ENCODE data around the gene CTNNA3.

The CTNNA3 gene

DNA sequence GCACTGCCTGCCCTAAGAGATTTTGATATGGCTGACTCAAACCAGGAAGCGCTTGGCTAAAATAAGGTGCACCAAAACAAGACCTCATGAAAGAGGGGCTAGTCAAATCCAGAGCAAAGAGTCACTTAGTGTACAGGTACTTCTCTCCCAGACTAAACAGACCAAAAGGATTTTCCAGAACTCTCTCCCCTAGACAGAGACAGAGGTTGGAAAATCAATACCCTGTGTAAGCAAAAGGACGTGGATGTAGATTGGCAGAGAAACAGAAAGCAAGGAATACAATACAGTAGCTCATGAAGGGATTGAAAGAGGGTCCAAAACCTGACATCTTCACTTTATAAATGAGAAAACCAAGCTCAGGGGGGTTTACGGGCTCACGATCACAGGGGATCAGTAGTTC lies 853.1 kb downstream of the CTNNA3 start:
- H3K27ac Mint-ChIP-seq, result no peak overlapping the region

DNA sequence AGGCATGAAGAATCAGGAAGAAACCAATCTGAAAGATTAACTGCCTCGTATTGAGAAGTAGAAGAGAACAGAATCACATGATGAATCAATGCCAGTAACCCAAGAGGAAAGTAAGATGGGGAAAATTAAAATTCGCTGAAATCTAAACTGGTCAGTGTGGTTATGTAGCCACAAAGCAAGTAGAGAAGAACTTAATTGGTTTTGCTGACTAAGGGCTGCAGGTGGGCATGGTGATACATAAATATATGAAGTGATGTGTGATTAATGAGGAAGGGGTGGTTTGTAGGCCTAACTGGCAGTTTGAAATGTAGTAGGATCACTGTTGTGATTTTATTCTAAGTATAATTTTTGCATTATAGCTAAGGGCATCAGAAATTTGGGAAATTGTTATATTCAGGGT lies 853.6 kb downstream of the CTNNA3 start:
- no peaks in the 10 kb centered on the region for H3K27me3 Mint-ChIP-seq
- H3K4me1 Mint-ChIP-seq, result no peaks in the 10 kb centered on the region
- peak overlapping the region in 1 of 2 donors; percentile 76 for H3K27ac Mint-ChIP-seq
- peaks cover 0 to 7% of the 10 kb centered on the region in 2 donors for H3K9me3 Mint-ChIP-seq
- no peak overlapping the region for H3K4me3 Mint-ChIP-seq
- DNase-seq (no peak), ATAC-seq (no peak)

More for the DNA sequence above, 853.1 kb downstream of the CTNNA3 start:
- Mint-ChIP-seq H3K4me3 (no peak overlapping the region), H3K27me3 (no peaks in the 10 kb centered on the region), H3K9me3 (peaks cover 0 to 7% of the 10 kb centered on the region in 2 donors), H3K4me1 (no peaks in the 10 kb centered on the region)
- no peak for DNase-seq
- no peak for ATAC-seq

DNA sequence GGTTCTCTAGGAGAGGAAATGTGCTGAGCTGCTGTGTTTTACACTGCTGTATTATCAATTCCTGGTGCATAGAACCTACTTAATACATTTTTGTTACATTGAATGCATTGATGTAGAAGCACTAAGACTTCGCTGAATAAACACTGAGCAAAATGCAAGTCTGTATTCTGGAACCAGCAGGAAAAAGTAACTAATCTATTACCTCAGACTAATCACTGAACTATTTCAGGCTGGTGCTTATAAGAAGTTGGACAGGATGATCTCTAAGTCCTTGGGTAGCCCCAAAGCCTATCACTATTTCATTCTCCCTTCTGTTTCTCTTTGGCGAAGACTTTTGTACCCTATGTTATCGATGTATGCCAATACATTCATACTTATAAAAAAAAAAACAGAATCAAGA lies 857.3 kb downstream of the CTNNA3 start:
- no peak for ATAC-seq
- DNase-seq, result no peak
- Mint-ChIP-seq H3K4me3 (no peak overlapping the region), H3K27me3 (no peaks in the 10 kb centered on the region), H3K4me1 (no peaks in the 10 kb centered on the region), H3K27ac (no peak overlapping the region), H3K9me3 (peaks cover 7% of the 10 kb centered on the region in 2 donors)

DNA sequence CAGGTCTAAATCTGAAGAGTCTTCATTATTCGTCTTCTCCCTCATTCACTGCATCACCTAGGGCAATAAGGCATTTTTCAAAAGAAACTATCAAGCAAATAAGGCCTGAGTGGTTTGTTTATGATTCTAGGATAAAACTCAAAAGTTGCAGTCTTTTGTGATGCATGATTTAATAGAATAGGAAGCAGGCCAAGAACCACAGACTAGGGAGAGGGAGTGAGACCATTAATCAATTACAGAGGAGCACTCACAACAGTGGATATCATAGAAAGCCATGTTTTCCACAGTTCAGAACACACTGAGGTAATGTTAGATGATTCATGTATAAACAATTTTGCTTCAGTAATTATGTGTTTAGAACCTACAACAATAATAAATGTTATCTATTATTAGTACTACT lies 858.0 kb downstream of the CTNNA3 start:
- Mint-ChIP-seq H3K9me3 (peaks cover 7% of the 10 kb centered on the region in 2 donors), H3K27me3 (no peaks in the 10 kb centered on the region), H3K4me3 (no peak overlapping the region), H3K27ac (no peak overlapping the region), H3K4me1 (no peaks in the 10 kb centered on the region)
- ATAC-seq, result no peak
- DNase-seq, result no peak

DNA sequence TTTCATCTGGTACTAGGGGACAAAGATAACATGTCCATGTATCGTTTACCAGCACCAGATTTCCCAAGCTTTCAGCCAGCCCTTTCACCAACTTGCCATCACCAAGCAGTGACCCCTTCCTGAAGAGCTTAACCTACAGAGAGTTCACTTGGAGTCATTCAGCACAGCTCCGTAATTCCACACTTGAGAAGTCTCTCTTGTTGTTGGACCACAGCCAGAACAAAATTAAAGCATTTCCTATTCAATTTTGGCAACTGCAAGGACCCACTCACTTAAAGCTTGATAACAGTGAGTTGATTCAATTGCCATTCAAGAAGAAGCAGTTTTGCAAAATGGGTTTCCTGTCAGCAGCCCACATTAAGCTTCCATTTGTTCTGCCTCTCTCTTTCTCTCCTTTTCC lies 858.7 kb downstream of the CTNNA3 start:
- H3K4me3 Mint-ChIP-seq, result no peak overlapping the region
- no peaks in the 10 kb centered on the region for H3K27me3 Mint-ChIP-seq
- DNase-seq (no peak), ATAC-seq (no peak)
- peaks cover 5 to 7% of the 10 kb centered on the region in 2 donors for H3K9me3 Mint-ChIP-seq
- H3K27ac Mint-ChIP-seq, result peak overlapping the region in 1 of 2 donors; percentile 52
- no peaks in the 10 kb centered on the region for H3K4me1 Mint-ChIP-seq

DNA sequence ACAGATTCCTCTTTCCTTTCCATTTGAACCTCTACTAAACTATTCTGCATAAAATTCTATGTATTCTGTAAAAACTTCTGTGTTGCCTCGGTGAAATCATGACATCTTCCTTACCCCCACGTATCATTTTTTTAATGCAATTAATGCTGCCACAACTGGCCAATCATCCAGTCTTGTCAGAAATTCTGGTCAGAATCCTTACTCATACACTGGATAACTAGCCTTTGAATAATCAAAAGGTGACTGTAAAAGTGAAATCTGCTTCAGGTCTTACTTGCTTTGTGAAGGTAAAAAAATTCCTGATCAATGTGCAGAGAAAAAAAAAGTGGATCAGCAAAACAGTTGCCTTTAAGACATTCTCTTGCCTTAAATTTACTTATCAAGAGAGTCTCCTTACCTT lies 859.2 kb downstream of the CTNNA3 start:
- no peak overlapping the region for H3K4me3 Mint-ChIP-seq
- no peak for ATAC-seq
- no peaks in the 10 kb centered on the region for H3K27me3 Mint-ChIP-seq
- DNase-seq, result no peak
- no peaks in the 10 kb centered on the region for H3K4me1 Mint-ChIP-seq
- peaks cover under 1 to 7% of the 10 kb centered on the region in 2 donors for H3K9me3 Mint-ChIP-seq
- no peak overlapping the region for H3K27ac Mint-ChIP-seq

DNA sequence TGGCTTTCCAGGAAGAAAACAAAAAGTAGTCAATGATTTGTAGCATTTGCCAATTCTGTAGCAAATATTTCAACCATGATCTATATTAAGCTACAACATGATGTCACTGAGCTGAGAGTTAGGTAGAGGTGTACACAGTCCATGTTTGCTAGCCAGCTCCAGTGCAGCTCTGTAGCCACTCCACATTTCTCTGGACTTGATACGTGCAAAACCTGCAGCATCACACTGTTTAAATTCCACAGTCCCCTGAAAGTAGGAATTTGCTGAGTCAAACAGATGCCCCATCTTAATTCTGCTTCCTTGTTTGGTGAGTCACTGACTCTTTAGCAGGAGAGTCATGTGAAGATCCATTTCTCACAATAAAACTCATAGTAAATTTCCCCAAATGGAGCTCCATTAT lies 859.9 kb downstream of the CTNNA3 start:
- Mint-ChIP-seq H3K27ac (no peak overlapping the region), H3K27me3 (no peaks in the 10 kb centered on the region), H3K9me3 (peaks cover 4 to 7% of the 10 kb centered on the region in 2 donors), H3K4me3 (no peak overlapping the region), H3K4me1 (no peaks in the 10 kb centered on the region)
- DNase-seq, result no peak
- ATAC-seq, result no peak

DNA sequence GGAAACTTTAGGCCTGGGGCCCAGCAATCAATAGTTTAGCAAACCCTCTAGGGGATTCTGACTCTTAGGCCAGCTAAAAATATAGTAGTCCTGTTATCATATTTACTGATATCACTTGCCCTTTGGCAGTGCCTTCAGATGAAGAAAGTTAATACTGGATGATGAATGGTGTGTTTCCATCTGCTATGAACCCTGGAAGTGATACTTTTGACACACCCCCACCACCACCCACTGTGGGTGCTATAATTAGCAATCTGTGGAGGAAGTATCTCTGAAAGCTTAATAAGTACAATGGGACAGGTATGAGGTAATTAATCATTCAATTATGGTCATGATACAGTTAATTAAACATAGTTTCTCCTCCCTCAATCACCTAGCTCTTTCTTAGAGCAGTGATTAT lies 860.6 kb downstream of the CTNNA3 start:
- H3K4me1 Mint-ChIP-seq, result no peaks in the 10 kb centered on the region
- no peak overlapping the region for H3K27ac Mint-ChIP-seq
- DNase-seq (no peak), ATAC-seq (no peak)
- no peak overlapping the region for H3K4me3 Mint-ChIP-seq
- no peaks in the 10 kb centered on the region for H3K27me3 Mint-ChIP-seq
- H3K9me3 Mint-ChIP-seq, result peaks cover 4 to 7% of the 10 kb centered on the region in 2 donors

DNA sequence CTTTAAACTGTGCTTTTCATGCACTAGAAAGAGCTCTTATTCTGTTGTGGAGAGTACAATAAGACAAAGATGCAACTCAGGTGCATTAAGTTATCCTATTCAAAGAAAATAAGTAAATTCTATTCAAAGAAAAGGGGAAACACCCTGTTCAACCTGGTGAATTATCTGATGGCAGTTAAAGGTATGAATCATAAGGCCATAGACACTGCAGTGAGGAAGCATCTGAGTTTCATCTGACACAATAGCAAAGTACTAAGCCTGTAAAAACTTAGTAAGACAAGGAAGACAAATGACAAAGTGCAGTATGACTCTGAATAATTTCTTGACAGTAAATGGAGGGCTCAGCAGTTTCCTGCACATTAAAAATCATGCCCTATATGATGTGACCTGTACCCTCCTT lies 861.2 kb downstream of the CTNNA3 start:
- ATAC-seq (no peak), DNase-seq (no peak)
- no peaks in the 10 kb centered on the region for H3K27me3 Mint-ChIP-seq
- no peak overlapping the region for H3K27ac Mint-ChIP-seq
- H3K4me1 Mint-ChIP-seq, result no peaks in the 10 kb centered on the region
- peaks cover 4 to 7% of the 10 kb centered on the region in 2 donors for H3K9me3 Mint-ChIP-seq
- no peak overlapping the region for H3K4me3 Mint-ChIP-seq

DNA sequence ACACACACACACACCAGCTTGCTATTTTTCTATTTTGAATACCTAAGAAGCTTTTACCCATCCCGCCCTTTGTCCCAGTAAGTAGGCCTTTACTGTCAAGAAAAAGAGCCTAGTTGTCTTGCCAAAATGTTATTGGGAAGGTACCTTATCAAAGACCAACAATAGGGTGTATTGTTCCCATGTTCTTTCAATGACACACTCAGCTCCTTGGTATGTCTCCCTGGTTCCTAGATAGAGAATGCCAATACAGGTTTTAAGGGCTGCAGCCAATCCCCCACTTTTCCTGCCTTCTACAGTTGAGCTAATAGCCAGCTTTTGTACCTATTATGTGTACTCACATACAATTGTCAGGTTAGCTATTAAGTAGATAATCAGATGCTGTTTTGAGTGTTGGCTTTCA lies 862.1 kb downstream of the CTNNA3 start:
- H3K9me3 Mint-ChIP-seq, result peaks cover 4 to 7% of the 10 kb centered on the region in 2 donors
- H3K4me1 Mint-ChIP-seq, result no peaks in the 10 kb centered on the region
- ATAC-seq (no peak), DNase-seq (no peak)
- no peaks in the 10 kb centered on the region for H3K27me3 Mint-ChIP-seq
- no peak overlapping the region for H3K4me3 Mint-ChIP-seq
- H3K27ac Mint-ChIP-seq, result peak overlapping the region in 1 of 2 donors; percentile 65

DNA sequence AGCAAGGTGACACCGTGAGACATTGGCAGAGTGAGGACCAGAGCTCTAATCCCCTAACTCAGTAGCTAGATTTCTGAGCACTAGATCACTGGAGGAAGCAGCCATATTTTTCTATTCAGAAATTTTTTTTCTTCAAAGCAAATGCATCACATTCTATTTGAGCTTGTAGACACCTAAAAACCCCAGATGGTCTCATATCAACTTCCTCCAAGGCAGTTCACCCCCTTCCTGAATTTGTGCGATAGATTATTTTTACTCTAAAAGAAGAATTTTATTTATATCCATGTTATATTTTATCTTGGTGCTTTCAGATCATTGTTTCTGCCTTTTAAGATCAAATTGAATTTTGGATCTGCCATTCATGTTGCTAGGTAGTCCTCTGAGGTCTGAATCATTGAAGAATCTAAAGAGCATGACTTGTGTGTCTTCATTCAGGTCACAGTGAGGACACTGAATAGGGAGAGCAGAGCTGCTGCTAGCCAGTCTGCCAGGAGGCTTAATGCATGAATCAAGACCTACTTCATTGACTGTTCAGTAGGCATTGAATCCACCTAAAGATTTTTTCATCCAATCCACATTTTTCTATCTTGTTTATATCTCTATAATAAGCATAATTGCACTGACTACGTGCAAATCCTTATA lies 863.1 kb downstream of the CTNNA3 start:
- Mint-ChIP-seq H3K9me3 (peaks cover 4 to 7% of the 10 kb centered on the region in 2 donors), H3K4me3 (no peak overlapping the region), H3K27ac (no peak overlapping the region), H3K4me1 (no peaks in the 10 kb centered on the region), H3K27me3 (no peaks in the 10 kb centered on the region)
- DNase-seq, result no peak
- ATAC-seq, result no peak

DNA sequence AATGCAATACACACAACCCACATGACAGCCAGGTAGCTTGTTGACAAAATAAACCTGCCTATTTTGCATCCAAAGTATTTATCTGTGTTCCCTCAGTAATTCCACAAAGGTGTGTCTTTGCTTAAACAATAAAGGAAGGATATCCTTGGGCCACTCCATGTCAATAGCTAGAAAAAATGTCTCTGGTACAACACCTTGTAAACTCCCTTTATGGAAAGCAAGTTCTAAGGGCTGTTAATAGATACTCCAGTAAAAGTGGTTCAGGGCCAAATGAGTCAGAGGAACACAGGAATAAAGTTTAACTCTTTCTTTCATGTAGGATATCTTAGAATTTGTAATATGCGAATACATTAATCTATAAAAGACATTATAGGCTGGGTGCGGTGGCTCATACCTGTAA lies 867.0 kb downstream of the CTNNA3 start:
- H3K27me3 Mint-ChIP-seq, result no peaks in the 10 kb centered on the region

DNA sequence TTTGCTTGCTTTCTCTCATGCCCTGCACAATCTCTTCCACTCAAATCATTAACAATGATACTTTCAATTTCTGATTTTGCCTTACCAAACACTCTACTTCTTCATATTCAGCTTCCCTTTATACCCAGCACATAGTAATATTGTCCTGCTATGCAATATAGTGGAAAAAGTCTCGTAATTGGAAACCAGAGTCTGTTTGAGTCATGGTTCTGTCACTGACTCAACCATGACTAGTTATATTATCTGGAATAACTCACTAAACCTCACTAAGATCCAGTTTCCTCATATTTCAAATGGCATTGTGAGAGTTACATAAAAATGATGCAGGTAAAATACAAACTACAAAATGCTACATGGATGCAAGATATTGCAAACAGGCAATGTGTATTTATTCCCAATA lies 868.6 kb downstream of the CTNNA3 start:
- ATAC-seq (no peak), DNase-seq (no peak)
- Mint-ChIP-seq H3K9me3 (peaks cover 0 to 4% of the 10 kb centered on the region in 2 donors), H3K4me3 (no peak overlapping the region), H3K4me1 (no peaks in the 10 kb centered on the region), H3K27ac (no peak overlapping the region), H3K27me3 (no peaks in the 10 kb centered on the region)

More for the DNA sequence above, 867.0 kb downstream of the CTNNA3 start:
- Mint-ChIP-seq H3K4me1 (no peaks in the 10 kb centered on the region), H3K4me3 (no peak overlapping the region), H3K27ac (no peak overlapping the region), H3K9me3 (peaks cover under 1 to 4% of the 10 kb centered on the region in 2 donors)
- no peak for DNase-seq
- ATAC-seq, result no peak

DNA sequence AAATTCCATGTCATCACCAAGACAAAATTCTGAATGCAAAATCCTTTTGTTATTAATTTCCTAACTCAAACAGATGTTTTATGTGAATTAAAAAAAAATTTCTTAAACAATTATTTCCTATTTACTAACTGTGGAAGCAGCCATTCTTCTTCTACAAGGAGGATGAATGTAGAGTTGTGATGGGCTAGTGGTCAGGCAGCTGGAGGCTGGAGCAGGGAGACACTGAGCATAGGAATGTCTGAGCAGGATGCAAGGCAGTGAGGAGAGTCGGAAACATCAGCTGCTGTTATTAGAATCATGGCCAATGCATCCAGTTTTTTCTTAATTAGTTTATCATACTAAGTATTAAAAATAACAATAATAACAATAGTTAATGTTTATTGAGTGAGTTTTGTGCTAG lies 872.7 kb downstream of the CTNNA3 start:
- DNase-seq, result no peak
- H3K4me3 Mint-ChIP-seq, result no peak overlapping the region
- H3K27ac Mint-ChIP-seq, result no peak overlapping the region
- ATAC-seq, result no peak
- H3K9me3 Mint-ChIP-seq, result no peaks in the 10 kb centered on the region
- H3K4me1 Mint-ChIP-seq, result no peaks in the 10 kb centered on the region
- H3K27me3 Mint-ChIP-seq, result no peaks in the 10 kb centered on the region

DNA sequence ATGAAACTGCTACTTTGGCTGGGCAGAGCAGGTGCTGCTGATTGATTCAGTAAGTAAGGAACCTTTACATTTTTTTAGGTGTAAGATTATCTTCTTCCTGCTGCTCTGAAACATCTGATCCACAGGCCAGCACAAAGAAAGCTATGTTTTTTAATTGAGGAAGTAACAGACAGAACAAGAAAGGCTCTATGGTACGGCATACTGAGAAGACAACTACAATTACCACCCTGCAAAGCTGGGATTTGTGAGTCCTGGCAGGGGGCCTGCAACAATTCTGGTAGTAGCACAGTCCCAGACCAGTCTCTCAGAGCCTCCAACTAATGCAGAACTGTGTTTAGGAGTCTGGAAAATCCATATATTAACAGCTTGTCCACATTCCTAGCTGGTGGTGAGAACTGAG lies 873.2 kb downstream of the CTNNA3 start:
- Mint-ChIP-seq H3K9me3 (no peaks in the 10 kb centered on the region), H3K4me1 (no peaks in the 10 kb centered on the region), H3K27me3 (no peaks in the 10 kb centered on the region), H3K4me3 (no peak overlapping the region), H3K27ac (no peak overlapping the region)
- DNase-seq (no peak), ATAC-seq (no peak)

DNA sequence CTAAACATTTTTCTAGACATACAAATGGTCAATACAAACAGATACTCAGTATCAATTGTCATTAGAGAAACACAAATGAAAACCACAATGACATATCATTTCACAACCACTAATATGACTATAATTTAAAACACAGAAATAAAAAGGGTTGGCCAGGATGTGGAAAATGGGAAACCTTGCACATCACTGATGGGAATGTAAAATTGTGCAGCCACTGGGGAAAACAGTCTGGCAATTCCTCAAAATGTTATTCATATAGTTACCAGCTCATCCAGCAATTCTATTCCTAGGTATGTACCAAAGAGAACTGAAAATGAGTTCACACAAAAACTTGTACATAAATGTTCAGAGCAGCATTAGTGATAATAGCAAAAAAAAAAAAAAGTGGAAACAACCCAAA lies 876.3 kb downstream of the CTNNA3 start:
- no peak for ATAC-seq
- Mint-ChIP-seq H3K4me1 (no peaks in the 10 kb centered on the region), H3K27me3 (no peaks in the 10 kb centered on the region), H3K27ac (no peak overlapping the region), H3K4me3 (no peak overlapping the region), H3K9me3 (no peaks in the 10 kb centered on the region)
- DNase-seq, result no peak

DNA sequence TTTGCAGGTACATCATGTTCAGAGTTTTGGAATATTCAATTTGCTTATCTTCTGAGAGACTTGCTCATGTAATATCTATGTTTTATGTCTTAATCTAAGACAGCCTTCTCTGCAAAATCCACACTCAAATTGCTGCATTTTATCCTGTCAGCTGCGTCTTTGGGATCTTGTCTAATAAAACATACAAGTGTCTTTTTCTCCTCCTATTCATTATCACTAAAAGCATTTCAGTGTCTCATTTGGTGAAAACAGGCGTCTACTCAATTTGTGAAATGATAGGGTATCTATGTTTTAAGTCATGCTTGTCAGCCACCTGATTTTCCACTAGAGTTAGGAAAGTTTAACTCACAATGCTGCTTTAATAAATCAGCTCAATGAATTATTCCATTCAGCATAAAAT lies 882.9 kb downstream of the CTNNA3 start:
- Mint-ChIP-seq H3K27me3 (no peaks in the 10 kb centered on the region), H3K4me1 (no peaks in the 10 kb centered on the region), H3K9me3 (no peaks in the 10 kb centered on the region), H3K27ac (no peak overlapping the region), H3K4me3 (no peak overlapping the region)
- ATAC-seq (no peak), DNase-seq (no peak)

Data from stimulated activated naive CD8-positive, alpha-beta T cell treated with anti-CD3 and anti-CD28 coated beads, Interleukin-15, amount 100 ng/mL, for 72 hours (primary cell).